GM21529 (cell line): ENCODE data around the gene ADAMTS8.

Source experiments
- ATAC-seq: cut with Tn5 transposase; IDR thresholded peaks from one replicate; pipeline ENCODE4 v1.9.1; 2021; ENCODE audit not compliant: unreplicated experiment

Gene ADAMTS8

GRCh38 chr11:130400781-130401483 lies 27.5 kb downstream of the ADAMTS8 start:
- no peak for ATAC-seq

GRCh38 chr11:130399196-130399595 lies 29.2 kb downstream of the ADAMTS8 start:
- ATAC-seq = no peak

DNA sequence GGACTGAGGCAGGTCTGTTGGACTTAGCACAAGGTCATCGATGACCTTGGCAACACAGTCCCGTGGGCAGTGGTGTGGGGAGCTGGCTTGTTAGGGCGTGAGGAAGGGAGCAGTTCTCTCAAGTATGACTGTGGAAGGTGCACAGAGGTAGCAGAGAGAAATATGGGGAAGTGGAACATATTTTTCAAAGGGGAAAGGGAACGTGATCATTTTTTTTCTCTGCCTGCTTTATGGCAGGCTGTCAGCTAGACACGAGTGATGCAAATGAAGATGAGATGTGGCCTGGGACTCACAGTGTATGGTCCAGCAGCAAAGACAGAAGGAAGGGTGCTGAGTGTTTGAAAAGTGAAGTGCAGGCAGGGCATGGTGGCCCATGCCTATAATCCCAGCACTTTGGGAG lies 30.6 kb downstream of the ADAMTS8 start:
- no peak for ATAC-seq

- ATAC-seq = no peak
These were observed 31.4 kb downstream of the ADAMTS8 start for GRCh38 chr11:130396965-130397364.

GRCh38 chr11:130394615-130395014 lies 33.8 kb downstream of the ADAMTS8 start:
- no peak for ATAC-seq

- no peak for ATAC-seq
These were observed 36.7 kb downstream of the ADAMTS8 start for GRCh38 chr11:130391711-130392110.

- no peak for ATAC-seq
These were observed 38.2 kb downstream of the ADAMTS8 start for GRCh38 chr11:130390071-130390758.

- no peak for ATAC-seq
These were observed 39.0 kb downstream of the ADAMTS8 start for GRCh38 chr11:130389335-130389935.

DNA sequence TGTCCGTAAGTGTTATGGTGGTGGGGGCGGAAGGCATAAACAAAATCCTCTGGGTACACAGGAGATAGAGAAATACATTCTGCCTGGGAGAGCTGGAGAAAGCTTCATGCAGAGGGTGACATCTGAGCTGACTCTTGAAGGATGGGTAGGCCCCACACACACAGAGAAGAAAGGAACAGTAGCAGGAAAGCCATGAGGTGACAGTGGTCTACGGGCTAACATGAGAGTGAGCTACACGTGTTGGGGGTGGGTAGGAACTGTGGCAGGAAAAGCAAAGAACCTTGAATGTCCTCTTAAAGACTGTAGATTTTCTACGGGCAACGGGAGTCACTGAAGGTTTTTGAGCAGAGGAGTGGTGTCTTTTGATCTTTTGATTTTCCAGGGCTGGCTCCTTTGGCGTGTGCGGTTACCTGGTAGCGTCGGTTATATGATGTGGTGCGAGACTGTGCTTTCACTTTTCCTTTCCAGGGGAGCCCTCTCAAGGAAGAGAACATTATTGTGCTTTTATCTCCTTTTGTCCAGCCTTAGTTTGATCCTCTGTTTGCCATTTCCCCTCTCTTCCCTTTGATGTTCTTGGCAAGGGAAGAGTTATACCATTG lies 39.7 kb downstream of the ADAMTS8 start:
- no peak for ATAC-seq

GRCh38 chr11:130386056-130386455 lies 42.4 kb downstream of the ADAMTS8 start:
- no peak for ATAC-seq

- no peak for ATAC-seq
These were observed 44.8 kb downstream of the ADAMTS8 start for GRCh38 chr11:130383344-130384211.

GRCh38 chr11:130381317-130381716 lies 47.1 kb downstream of the ADAMTS8 start:
- no peak for ATAC-seq

DNA sequence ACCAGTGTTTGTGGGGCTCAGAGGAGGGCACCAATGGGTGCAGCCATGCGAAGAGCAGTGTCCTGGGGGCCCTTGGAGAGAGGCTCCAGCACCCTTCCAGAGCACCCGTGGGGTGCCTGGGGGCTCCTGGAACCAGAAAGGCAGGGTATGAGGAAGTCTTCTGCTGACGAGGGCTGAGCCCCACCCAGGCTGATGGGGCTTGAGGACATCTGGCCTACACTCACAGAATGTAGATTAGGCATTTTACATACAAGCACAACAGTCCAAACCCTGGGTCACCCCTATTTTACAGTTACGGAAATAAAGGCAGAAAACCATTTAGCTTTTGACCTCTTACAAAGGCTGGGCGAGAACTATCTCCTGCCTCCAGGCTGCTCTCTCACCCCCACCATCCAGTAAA lies 47.6 kb downstream of the ADAMTS8 start:
- no peak for ATAC-seq

DNA sequence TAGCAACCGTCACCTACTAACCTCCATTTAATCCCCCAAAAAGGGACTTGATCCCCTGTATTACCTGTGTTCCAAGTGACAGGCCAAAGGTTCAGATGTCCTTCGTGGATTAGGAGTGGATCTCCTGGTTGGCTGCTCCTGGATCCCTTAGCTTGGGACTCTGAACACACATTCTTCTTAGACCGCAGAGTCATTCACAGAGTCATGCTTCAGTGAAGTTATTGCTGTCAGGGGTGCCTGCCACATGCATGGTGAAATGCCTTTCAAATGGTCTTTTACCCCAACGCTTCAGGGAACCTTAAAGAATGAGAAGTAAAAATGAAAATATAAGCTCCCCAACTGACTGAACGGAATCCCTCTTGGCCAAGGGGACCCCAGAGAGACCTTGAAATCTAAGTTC lies 49.1 kb downstream of the ADAMTS8 start:
- ATAC-seq = no peak

DNA sequence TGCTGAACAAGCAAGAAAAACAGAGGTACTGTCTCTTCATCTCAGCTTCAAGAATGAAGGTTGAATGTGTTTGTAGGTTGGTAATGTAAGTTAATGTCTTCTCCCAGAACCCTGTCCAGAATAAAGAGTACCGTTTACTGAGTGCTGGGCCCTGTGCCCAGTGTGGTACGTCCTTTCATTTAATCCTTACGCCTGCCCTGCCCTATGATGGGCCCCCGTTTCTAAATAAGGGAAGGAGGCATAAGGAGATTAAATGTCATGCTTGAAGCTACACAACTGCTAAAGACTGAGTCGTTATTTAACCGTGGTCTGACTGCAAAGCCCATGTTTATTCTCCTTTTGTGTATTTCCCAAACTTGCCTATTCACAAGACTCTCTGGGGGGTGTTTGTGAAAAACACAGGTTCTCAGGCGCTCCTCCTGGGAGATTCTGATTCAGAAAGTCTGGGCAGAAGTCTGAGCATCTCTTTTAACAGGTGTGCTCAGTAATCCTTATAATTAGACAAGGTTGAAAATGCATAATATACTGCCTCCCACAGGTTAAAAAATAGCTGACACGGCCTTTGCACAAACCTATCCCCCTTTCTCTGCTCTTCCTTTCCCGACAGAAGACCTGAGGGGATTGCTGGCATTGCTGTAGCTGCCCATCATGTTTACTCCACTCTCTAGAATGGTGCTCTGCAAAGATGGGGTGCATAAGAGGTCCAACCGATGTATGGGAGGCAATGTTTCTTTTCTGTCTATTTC lies 57.4 kb downstream of the ADAMTS8 start:
- ATAC-seq = no peak

GRCh38 chr11:130369713-130370112 lies 58.7 kb downstream of the ADAMTS8 start:
- no peak for ATAC-seq

DNA sequence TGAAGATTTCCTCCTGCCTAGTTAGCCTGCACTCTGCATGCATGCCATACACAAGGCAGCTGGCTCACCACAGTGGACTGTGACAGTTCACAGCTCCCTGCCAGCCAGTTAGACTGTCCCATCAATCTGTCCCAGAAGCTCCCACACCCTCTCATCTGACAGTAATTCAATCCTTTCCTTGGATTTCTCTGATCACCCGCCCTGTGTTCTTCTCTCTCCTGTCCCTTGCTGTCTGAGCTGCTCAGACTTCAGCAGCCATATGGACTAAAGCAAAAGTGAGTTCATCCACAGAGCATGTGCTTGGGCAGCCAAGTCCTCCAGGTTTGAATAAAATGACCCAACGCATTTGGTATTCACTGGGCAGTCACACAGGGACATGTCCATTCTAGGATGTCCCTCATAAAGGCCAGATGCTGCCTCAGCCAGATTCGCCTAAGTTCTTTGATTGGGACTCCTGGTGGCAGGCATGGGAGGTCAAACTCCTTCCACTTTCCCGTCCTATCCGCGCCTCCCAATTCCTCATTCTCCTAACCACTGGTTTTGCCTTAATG lies 59.2 kb downstream of the ADAMTS8 start:
- no peak for ATAC-seq

GRCh38 chr11:130359419-130359818 lies 69.0 kb downstream of the ADAMTS8 start:
- no peak for ATAC-seq

DNA sequence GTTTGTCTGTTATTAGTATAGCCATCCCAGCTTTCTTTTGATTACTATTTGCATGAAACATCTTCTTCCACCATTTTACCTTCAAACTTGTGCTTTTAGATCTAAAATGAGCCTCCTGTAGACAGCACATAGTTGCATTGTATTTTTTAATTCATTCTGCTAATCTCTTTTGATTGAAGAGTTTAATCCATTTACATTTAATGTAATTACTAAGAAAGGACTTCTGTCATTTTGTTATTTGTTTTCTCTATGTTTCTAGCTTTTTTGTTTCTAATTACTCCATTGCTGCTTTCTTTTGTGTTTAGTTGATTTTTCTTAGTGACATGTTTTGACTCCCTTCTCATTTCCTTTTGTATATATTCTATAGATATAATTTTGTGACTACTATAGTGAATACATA lies 70.0 kb downstream of the ADAMTS8 start:
- ATAC-seq = no peak
